Glutamatergic neuron (in vitro differentiated cells): Measurements from ENCODE around the gene ARHGAP6. TPM values are rescaled to one million over a fixed set of nuclear protein-coding genes. Genes with fewer than 3 reads are reported as not detected.

Experiments
- DNase-seq: peaks from one replicate; pipeline ENCODE4 v3.0.0; 2022
- H3K27ac Mint-ChIP-seq: one replicate; pipeline ENCODE4 v1.8.0; 2020; ENCODE audit warnings: mild to moderate bottlenecking, mixed read lengths, inconsistent platforms; ENCODE audit not compliant: unreplicated experiment
- H3K27me3 Mint-ChIP-seq: one replicate; pipeline ENCODE4 v1.8.0; 2020; ENCODE audit warnings: mild to moderate bottlenecking, moderate library complexity, mixed read lengths, inconsistent platforms; ENCODE audit not compliant: unreplicated experiment
- H3K36me3 Mint-ChIP-seq: one replicate; pipeline ENCODE4 v1.8.0; 2020; ENCODE audit warnings: mild to moderate bottlenecking, mixed read lengths, inconsistent platforms; ENCODE audit not compliant: unreplicated experiment
- H3K4me1 Mint-ChIP-seq: one replicate; pipeline ENCODE4 v1.8.0; 2020; ENCODE audit warnings: mild to moderate bottlenecking, low read depth, mixed read lengths, inconsistent platforms; ENCODE audit not compliant: unreplicated experiment
- H3K4me3 Mint-ChIP-seq: one replicate; pipeline ENCODE4 v1.8.0; 2020; ENCODE audit warnings: mild to moderate bottlenecking, mixed read lengths, inconsistent platforms; ENCODE audit not compliant: unreplicated experiment
- H3K9me3 Mint-ChIP-seq: one replicate; pipeline ENCODE4 v1.8.0; 2020; ENCODE audit warnings: mild to moderate bottlenecking, moderate library complexity, mixed read lengths, inconsistent platforms; ENCODE audit not compliant: unreplicated experiment
- CTCF ChIP-seq: fragments of 200-600 bp; sonication (generic); IDR thresholded peaks from one replicate; pipeline ENCODE4 v1.5.0; 2021; ENCODE audit not compliant: partially characterized antibody, unreplicated experiment
- total RNA-seq: library from RNA; stranded (reverse); fragmentation: NEBNext Ultra II Directional; extraction: Animal tissue kit (Norgen Biotek cat#: 25700); gene quantifications from one replicate; pipeline ENCODE4 v1.2.1, GENCODE V29; 2021; ENCODE audit not compliant: unreplicated experiment

Gene ARHGAP6
- total RNA-seq, 1 donor from 2014 or later: 3.6 TPM

DNA sequence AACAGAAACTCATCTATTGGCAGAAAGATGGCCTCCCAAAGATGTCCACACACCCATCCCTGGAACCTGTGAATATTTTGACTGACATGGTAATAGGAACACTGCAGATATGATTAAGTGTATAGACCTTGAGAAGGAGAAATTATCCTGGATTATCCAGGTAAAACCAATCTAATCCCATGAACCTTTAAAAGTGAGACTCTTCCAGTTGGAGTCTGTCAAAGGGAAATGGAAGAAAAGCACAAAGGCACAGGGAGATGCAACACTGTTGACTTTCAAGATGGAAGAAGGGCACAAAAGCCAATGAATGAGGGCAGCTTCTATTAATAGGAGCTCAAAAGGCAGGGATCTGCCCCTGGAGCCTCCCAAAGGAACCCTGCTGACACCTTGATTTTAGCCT, 289.6 kb downstream of the ARHGAP6 start:
- Mint-ChIP-seq H3K4me3 (no peak overlapping the region), H3K9me3 (no peaks in the 10 kb centered on the region), H3K4me1 (no peaks in the 10 kb centered on the region), H3K27me3 (peaks cover 1% of the 10 kb centered on the region), H3K36me3 (no peaks in the 10 kb centered on the region), H3K27ac (no peak overlapping the region)
- no peak for TF ChIP-seq CTCF
- DNase-seq: no peak

DNA sequence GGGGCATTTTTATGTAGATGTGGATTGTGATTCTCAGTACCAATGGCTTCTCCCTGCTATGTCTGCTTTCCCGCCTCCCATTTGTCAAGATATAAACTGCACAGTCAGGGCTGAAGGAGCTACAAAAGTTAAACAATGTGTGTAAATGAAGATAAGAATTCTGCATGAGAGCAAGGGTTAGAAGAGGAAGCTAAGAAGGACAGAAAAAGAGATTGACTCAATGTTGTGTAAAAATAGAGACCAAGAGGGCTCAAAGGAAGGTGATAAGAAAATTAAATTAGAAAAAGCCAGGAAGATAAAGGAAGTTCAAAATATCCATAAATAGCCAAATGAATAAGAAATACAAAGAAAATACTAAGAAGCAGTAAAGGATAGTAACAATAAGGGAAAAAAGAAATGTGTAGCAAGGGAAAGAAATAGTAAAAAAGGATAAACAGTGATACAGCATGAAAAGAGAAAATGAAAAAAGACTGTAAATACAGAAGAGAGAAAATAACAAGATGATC, 290.1 kb downstream of the ARHGAP6 start:
- no peak overlapping the region for H3K27ac Mint-ChIP-seq
- H3K9me3 Mint-ChIP-seq: no peaks in the 10 kb centered on the region
- H3K4me1 Mint-ChIP-seq: no peaks in the 10 kb centered on the region
- H3K36me3 Mint-ChIP-seq: no peaks in the 10 kb centered on the region
- DNase-seq: no peak
- H3K27me3 Mint-ChIP-seq: peaks cover 1% of the 10 kb centered on the region
- no peak overlapping the region for H3K4me3 Mint-ChIP-seq
- no peak for TF ChIP-seq CTCF

DNA sequence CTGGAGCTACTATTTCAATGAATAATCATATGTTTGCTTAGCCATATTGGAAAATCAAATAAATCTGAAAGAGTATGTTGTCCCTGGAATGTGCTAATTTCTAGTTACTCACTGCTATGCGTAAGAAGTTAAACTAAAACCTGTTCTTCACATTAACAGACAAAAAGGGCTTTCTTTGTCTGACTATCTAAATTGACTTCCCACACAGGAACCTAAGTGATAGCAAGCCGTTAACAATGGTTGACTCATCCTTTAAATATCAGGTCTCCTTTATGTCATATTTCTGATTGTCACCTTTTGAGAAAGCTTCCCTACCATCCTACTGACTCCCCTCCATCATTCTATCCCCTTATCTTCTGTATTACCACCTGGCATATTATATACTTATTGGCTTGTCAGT, 291.1 kb downstream of the ARHGAP6 start:
- no peak overlapping the region for H3K27ac Mint-ChIP-seq
- no peaks in the 10 kb centered on the region for H3K36me3 Mint-ChIP-seq
- H3K27me3 Mint-ChIP-seq: peaks cover 1% of the 10 kb centered on the region
- TF ChIP-seq CTCF: no peak
- H3K4me1 Mint-ChIP-seq: no peaks in the 10 kb centered on the region
- H3K4me3 Mint-ChIP-seq: no peak overlapping the region
- H3K9me3 Mint-ChIP-seq: no peaks in the 10 kb centered on the region
- DNase-seq: no peak

GRCh38 chrX:11371106-11371505, 294.6 kb downstream of the ARHGAP6 start:
- no peak for TF ChIP-seq CTCF
- H3K36me3 Mint-ChIP-seq: no peaks in the 10 kb centered on the region
- peaks cover 1% of the 10 kb centered on the region for H3K9me3 Mint-ChIP-seq
- no peak overlapping the region for H3K4me3 Mint-ChIP-seq
- no peaks in the 10 kb centered on the region for H3K27me3 Mint-ChIP-seq
- H3K27ac Mint-ChIP-seq: no peak overlapping the region
- peaks cover 3% of the 10 kb centered on the region for H3K4me1 Mint-ChIP-seq
- no peak for DNase-seq

GRCh38 chrX:11367609-11368430, 297.9 kb downstream of the ARHGAP6 start:
- H3K4me1 Mint-ChIP-seq: peaks cover 3% of the 10 kb centered on the region
- H3K36me3 Mint-ChIP-seq: no peaks in the 10 kb centered on the region
- H3K9me3 Mint-ChIP-seq: peaks cover 1% of the 10 kb centered on the region

More at GRCh38 chrX:11367609-11368430, 297.9 kb downstream of the ARHGAP6 start:
- H3K4me3 Mint-ChIP-seq: no peak overlapping the region
- TF ChIP-seq CTCF: no peak
- H3K27me3 Mint-ChIP-seq: no peaks in the 10 kb centered on the region
- H3K27ac Mint-ChIP-seq: no peak overlapping the region
- DNase-seq: no peak
